Mesendoderm (in vitro differentiated cells): Measurements from ENCODE around the gene OTOG.

ENCODE experiments used
- DNase-seq: peaks from one replicate; pipeline ENCODE4 v3.0.0; 2013
- H2AK5ac ChIP-seq: 2 replicates; pipeline ENCODE4 v1.6.1; 2013; ENCODE audit warnings: low read length, inconsistent platforms
- H2BK120ac ChIP-seq: 2 replicates; pipeline ENCODE4 v1.6.1; 2013; ENCODE audit warnings: low read depth, mild to moderate bottlenecking, low read length, moderate library complexity, mixed read lengths
- H2BK15ac ChIP-seq: replicated peaks from 2 replicates; pipeline ENCODE4 v1.6.1; 2013; ENCODE audit warnings: low read depth, mild to moderate bottlenecking, moderate library complexity
- H2BK5ac ChIP-seq: 2 replicates; pipeline ENCODE4 v1.6.1; 2013; ENCODE audit warnings: low read length, inconsistent platforms
- H3K18ac ChIP-seq: 2 replicates; pipeline ENCODE4 v1.6.1; 2013; ENCODE audit warnings: mild to moderate bottlenecking, low read length, mixed read lengths
- H3K23ac ChIP-seq: one replicate; pipeline ENCODE4 v1.6.1; 2013; ENCODE audit warnings: low read length
- H3K27ac ChIP-seq: 2 replicates; pipeline ENCODE4 v1.5.1; 2013; ENCODE audit warnings: low read depth, mild to moderate bottlenecking, inconsistent platforms, low read length, moderate library complexity
- H3K27me3 ChIP-seq: 2 replicates; pipeline ENCODE4 v1.6.1; 2013; ENCODE audit warnings: low read length, control low read depth, mild to moderate bottlenecking, inconsistent platforms; ENCODE audit not compliant: insufficient read depth, poor library complexity
- H3K36me3 ChIP-seq: 2 replicates; pipeline ENCODE4 v1.6.1; 2013; ENCODE audit warnings: low read length, inconsistent platforms; ENCODE audit not compliant: control insufficient read depth, insufficient read depth
- H3K4ac ChIP-seq: one replicate; pipeline ENCODE4 v1.6.1; 2013; ENCODE audit warnings: low read depth, mild to moderate bottlenecking, low read length, moderate library complexity
- H3K4me1 ChIP-seq: 2 replicates; pipeline ENCODE4 v1.6.1; 2013; ENCODE audit warnings: low read depth, low read length, inconsistent platforms; ENCODE audit not compliant: control insufficient read depth
- H3K4me2 ChIP-seq: 2 replicates; pipeline ENCODE4 v1.6.1; 2013; ENCODE audit warnings: low read length
- H3K4me3 ChIP-seq: 2 replicates; pipeline ENCODE4 v1.5.1; 2013; ENCODE audit warnings: mild to moderate bottlenecking, low read length
- H3K56ac ChIP-seq: one replicate; pipeline ENCODE4 v1.6.1; 2013; ENCODE audit warnings: low read length
- H3K79me1 ChIP-seq: 2 replicates; pipeline ENCODE4 v1.6.1; 2013; ENCODE audit warnings: low read length, inconsistent platforms
- H3K79me2 ChIP-seq: 2 replicates; pipeline ENCODE4 v1.6.1; 2013; ENCODE audit warnings: mild to moderate bottlenecking, low read length; ENCODE audit not compliant: control insufficient read depth, insufficient read depth
- H3K9ac ChIP-seq: 2 replicates; pipeline ENCODE4 v1.6.1; 2013; ENCODE audit warnings: low read length, inconsistent platforms
- H4K5ac ChIP-seq: one replicate; pipeline ENCODE4 v1.6.1; 2013; ENCODE audit warnings: low read length
- H4K8ac ChIP-seq: one replicate; pipeline ENCODE4 v1.6.1; 2013; ENCODE audit warnings: low read depth, mild to moderate bottlenecking, control low read depth, low read length, moderate library complexity
- WGBS: extraction: QIAGEN DNeasy Blood & Tissue Kit; methylation state at CpG from one replicate; pipeline ENCODE4 v1.1.7; 2013; ENCODE audit warnings: low lambda C conversion rate, missing lambda C conversion rate; ENCODE audit not compliant: insufficient coverage; ENCODE audit errors: extremely low coverage; 5-methylcytosine and 5-hydroxymethylcytosine counted together

OTOG gene

GRCh38 chr11:17607083-17607429 lies 60.0 kb downstream of the OTOG start:
- Histone ChIP-seq H4K5ac (no peak overlapping the region), H3K9ac (no peak overlapping the region), H3K27me3 (no peaks in the 10 kb centered on the region), H3K4me2 (no peak overlapping the region), H3K4me3 (no peak overlapping the region), H3K4me1 (no peaks in the 10 kb centered on the region), H2BK120ac (no peak overlapping the region), H3K4ac (no peak overlapping the region), H3K18ac (no peak overlapping the region), H3K23ac (no peak overlapping the region), H3K56ac (no peak overlapping the region), H4K8ac (no peak overlapping the region), H3K79me2 (no peaks in the 10 kb centered on the region), H2AK5ac (no peak overlapping the region), H3K36me3 (no peaks in the 10 kb centered on the region), H2BK15ac (no peak overlapping the region), H3K79me1 (no peaks in the 10 kb centered on the region), H3K27ac (no peak overlapping the region), H2BK5ac (no peak overlapping the region)
- WGBS: no CpG with 5 or more reads among the region's 6 CpGs
- no peak for DNase-seq

- H3K4ac ChIP-seq: no peak overlapping the region
- no peaks in the 10 kb centered on the region for H3K79me1 ChIP-seq
- H3K36me3 ChIP-seq: no peaks in the 10 kb centered on the region
- no peak for DNase-seq
- H2BK15ac ChIP-seq: no peak overlapping the region
- H3K18ac ChIP-seq: no peak overlapping the region
- no peak overlapping the region for H3K9ac ChIP-seq
- no peak overlapping the region for H2BK120ac ChIP-seq
- no peaks in the 10 kb centered on the region for H3K4me1 ChIP-seq
- H3K27ac ChIP-seq: no peak overlapping the region
- H3K4me3 ChIP-seq: no peak overlapping the region
- no peak overlapping the region for H3K4me2 ChIP-seq
- H3K56ac ChIP-seq: no peak overlapping the region
- no peak overlapping the region for H4K5ac ChIP-seq
- no CpG with 5 or more reads among the region's 20 CpGs for WGBS
- H4K8ac ChIP-seq: no peak overlapping the region
- H2BK5ac ChIP-seq: no peak overlapping the region
- no peaks in the 10 kb centered on the region for H3K79me2 ChIP-seq
- H3K23ac ChIP-seq: no peak overlapping the region
- H3K27me3 ChIP-seq: no peaks in the 10 kb centered on the region
- no peak overlapping the region for H2AK5ac ChIP-seq
Observed at GRCh38 chr11:17607591-17608570, 60.8 kb downstream of the OTOG start.

GRCh38 chr11:17608821-17609220 lies 61.8 kb downstream of the OTOG start:
- H3K79me2 ChIP-seq: no peaks in the 10 kb centered on the region
- WGBS: no CpG with 5 or more reads among the region's 6 CpGs
- H3K56ac ChIP-seq: no peak overlapping the region

GRCh38 chr11:17609291-17610084 lies 62.4 kb downstream of the OTOG start:
- H2AK5ac ChIP-seq: no peak overlapping the region
- no peak overlapping the region for H3K4me3 ChIP-seq
- H3K4ac ChIP-seq: no peak overlapping the region
- H3K79me1 ChIP-seq: no peaks in the 10 kb centered on the region
- DNase-seq: no peak
- no peaks in the 10 kb centered on the region for H3K79me2 ChIP-seq
- H3K4me1 ChIP-seq: no peaks in the 10 kb centered on the region
- no CpG with 5 or more reads among the region's 12 CpGs for WGBS
- H2BK5ac ChIP-seq: no peak overlapping the region
- no peak overlapping the region for H4K5ac ChIP-seq
- no peak overlapping the region for H3K56ac ChIP-seq
- no peak overlapping the region for H3K27ac ChIP-seq
- no peak overlapping the region for H2BK120ac ChIP-seq
- no peaks in the 10 kb centered on the region for H3K36me3 ChIP-seq
- no peaks in the 10 kb centered on the region for H3K27me3 ChIP-seq
- H3K9ac ChIP-seq: no peak overlapping the region
- no peak overlapping the region for H3K23ac ChIP-seq
- H3K4me2 ChIP-seq: no peak overlapping the region
- H2BK15ac ChIP-seq: no peak overlapping the region
- no peak overlapping the region for H3K18ac ChIP-seq
- no peak overlapping the region for H4K8ac ChIP-seq

More at GRCh38 chr11:17608821-17609220, 61.8 kb downstream of the OTOG start:
- Histone ChIP-seq H3K9ac (no peak overlapping the region), H3K79me1 (no peaks in the 10 kb centered on the region), H2BK120ac (no peak overlapping the region), H3K23ac (no peak overlapping the region), H3K4ac (no peak overlapping the region), H2BK15ac (no peak overlapping the region), H3K18ac (no peak overlapping the region), H3K27me3 (no peaks in the 10 kb centered on the region), H3K4me3 (no peak overlapping the region), H2AK5ac (no peak overlapping the region), H3K36me3 (no peaks in the 10 kb centered on the region), H3K27ac (no peak overlapping the region), H3K4me1 (no peaks in the 10 kb centered on the region), H2BK5ac (no peak overlapping the region), H4K5ac (no peak overlapping the region), H4K8ac (no peak overlapping the region), H3K4me2 (no peak overlapping the region)
- no peak for DNase-seq

- H3K23ac ChIP-seq: no peak overlapping the region
- H2AK5ac ChIP-seq: no peak overlapping the region
- H3K4me1 ChIP-seq: no peaks in the 10 kb centered on the region
- H2BK15ac ChIP-seq: no peak overlapping the region
- H2BK5ac ChIP-seq: no peak overlapping the region
- H3K79me2 ChIP-seq: no peaks in the 10 kb centered on the region
- no peak overlapping the region for H3K4ac ChIP-seq
- H3K9ac ChIP-seq: no peak overlapping the region
- no peak overlapping the region for H4K8ac ChIP-seq
- H3K79me1 ChIP-seq: no peaks in the 10 kb centered on the region
- no peaks in the 10 kb centered on the region for H3K36me3 ChIP-seq
- no peak overlapping the region for H3K4me3 ChIP-seq
- no peak for DNase-seq
- WGBS: no CpG with 5 or more reads among the region's 17 CpGs
- no peak overlapping the region for H3K56ac ChIP-seq
- no peaks in the 10 kb centered on the region for H3K27me3 ChIP-seq
- H3K18ac ChIP-seq: no peak overlapping the region
- no peak overlapping the region for H4K5ac ChIP-seq
- no peak overlapping the region for H3K4me2 ChIP-seq
- no peak overlapping the region for H3K27ac ChIP-seq
- H2BK120ac ChIP-seq: no peak overlapping the region
Observed at GRCh38 chr11:17610085-17610894, 63.2 kb downstream of the OTOG start.
